ENCODE data around the gene ZFPL1. TPM values are rescaled to one million over a fixed set of nuclear protein-coding genes. Genes with fewer than 3 reads are reported as not detected.

ZFPL1 gene
- total RNA-seq, 1 experiment from 2014 or later, result 50.8 TPM

DNA sequence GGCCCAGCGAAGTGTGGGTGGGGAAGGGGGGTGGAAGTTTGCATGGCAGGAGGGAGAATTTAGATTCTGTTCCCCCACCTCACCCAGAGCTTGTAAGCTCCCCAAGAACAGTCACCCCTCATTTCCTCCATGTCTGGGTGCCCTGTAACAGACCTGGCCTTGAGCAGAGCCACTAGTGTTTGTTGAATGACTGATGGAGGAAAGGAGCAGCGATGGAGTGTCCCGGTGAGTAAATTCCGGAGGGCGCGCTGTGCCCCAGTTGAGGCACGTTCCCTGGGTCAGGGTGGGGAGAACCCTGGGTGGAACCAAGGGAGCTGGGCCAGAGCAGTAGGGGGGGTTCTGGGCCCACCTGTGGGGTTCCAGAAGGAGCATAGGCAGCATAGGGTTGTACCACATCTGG, 26.5 kb upstream of the ZFPL1 start:
- intact Hi-C loops (cut with micrococcal nuclease), result no loop called here
- no peak for DNase-seq (ENCODE audit: unreplicated experiment)
- TF ChIP-seq, protein P1, sequence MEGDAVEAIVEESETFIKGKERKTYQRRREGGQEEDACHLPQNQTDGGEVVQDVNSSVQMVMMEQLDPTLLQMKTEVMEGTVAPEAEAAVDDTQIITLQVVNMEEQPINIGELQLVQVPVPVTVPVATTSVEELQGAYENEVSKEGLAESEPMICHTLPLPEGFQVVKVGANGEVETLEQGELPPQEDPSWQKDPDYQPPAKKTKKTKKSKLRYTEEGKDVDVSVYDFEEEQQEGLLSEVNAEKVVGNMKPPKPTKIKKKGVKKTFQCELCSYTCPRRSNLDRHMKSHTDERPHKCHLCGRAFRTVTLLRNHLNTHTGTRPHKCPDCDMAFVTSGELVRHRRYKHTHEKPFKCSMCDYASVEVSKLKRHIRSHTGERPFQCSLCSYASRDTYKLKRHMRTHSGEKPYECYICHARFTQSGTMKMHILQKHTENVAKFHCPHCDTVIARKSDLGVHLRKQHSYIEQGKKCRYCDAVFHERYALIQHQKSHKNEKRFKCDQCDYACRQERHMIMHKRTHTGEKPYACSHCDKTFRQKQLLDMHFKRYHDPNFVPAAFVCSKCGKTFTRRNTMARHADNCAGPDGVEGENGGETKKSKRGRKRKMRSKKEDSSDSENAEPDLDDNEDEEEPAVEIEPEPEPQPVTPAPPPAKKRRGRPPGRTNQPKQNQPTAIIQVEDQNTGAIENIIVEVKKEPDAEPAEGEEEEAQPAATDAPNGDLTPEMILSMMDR (IDR thresholded peaks at IDR 0.05; ENCODE audit: unreplicated experiment), result no peak
- no TSS peak for BruUV-seq (replicated peaks)
- POLR2A ChIA-PET, result no interaction called here
- Mint-ChIP-seq H3K36me3 (ENCODE audit: insufficient read depth, unreplicated experiment) (no peaks in the 10 kb centered on the region), H3K4me1 (ENCODE audit: insufficient read depth, unreplicated experiment) (no peaks in the 10 kb centered on the region), H3K4me3 (ENCODE audit: unreplicated experiment) (no peak overlapping the region), H3K27ac (ENCODE audit: low read depth, unreplicated experiment) (no peak overlapping the region), H3K9me3 (ENCODE audit: unreplicated experiment) (no peaks in the 10 kb centered on the region), H3K27me3 (ENCODE audit: insufficient read depth, unreplicated experiment) (no peaks in the 10 kb centered on the region)
- CTCF ChIA-PET, result interaction anchor here (0.6 to 1.2 kb wide), 3 partner anchors 17 to 53 kb away, joined by 3 read pairs; no protein-coding TSS in a partner anchor

DNA sequence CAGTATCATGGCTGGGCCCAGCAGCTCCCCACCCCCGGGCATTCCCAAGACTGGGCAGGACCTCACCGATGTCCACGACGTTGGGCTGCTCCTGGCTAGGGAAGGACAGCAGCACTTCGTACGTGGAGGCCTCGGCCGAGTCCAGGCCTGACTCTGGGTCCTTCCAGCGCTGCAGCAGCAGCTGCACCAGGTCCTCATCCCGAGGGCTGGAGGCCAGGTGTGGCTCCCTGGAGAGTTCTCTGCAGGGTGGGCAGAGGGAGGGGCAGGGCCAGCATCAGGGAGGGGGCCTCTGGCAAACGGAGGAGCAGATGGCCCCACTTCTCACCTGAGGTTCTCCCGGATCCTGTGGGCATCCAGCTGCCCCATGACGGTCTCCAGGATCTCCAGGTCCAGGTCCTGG, 26.0 kb upstream of the ZFPL1 start:
- intact Hi-C loops (cut with micrococcal nuclease), result no loop called here
- Mint-ChIP-seq H3K36me3 (ENCODE audit: insufficient read depth, unreplicated experiment) (no peaks in the 10 kb centered on the region), H3K27ac (ENCODE audit: low read depth, unreplicated experiment) (no peak overlapping the region), H3K4me1 (ENCODE audit: insufficient read depth, unreplicated experiment) (no peaks in the 10 kb centered on the region), H3K4me3 (ENCODE audit: unreplicated experiment) (no peak overlapping the region), H3K9me3 (ENCODE audit: unreplicated experiment) (no peaks in the 10 kb centered on the region), H3K27me3 (ENCODE audit: insufficient read depth, unreplicated experiment) (no peaks in the 10 kb centered on the region)
- TF ChIP-seq, protein P1 (IDR thresholded peaks at IDR 0.05; ENCODE audit: unreplicated experiment), result no peak
- ChIA-PET CTCF (interaction anchor here (0.6 to 1.2 kb wide), 2 partner anchors 17 to 23 kb away, joined by 3 read pairs; no protein-coding TSS in a partner anchor), POLR2A (no interaction called here)
- DNase-seq (ENCODE audit: unreplicated experiment), result no peak
- no TSS peak for BruUV-seq (replicated peaks)

DNA sequence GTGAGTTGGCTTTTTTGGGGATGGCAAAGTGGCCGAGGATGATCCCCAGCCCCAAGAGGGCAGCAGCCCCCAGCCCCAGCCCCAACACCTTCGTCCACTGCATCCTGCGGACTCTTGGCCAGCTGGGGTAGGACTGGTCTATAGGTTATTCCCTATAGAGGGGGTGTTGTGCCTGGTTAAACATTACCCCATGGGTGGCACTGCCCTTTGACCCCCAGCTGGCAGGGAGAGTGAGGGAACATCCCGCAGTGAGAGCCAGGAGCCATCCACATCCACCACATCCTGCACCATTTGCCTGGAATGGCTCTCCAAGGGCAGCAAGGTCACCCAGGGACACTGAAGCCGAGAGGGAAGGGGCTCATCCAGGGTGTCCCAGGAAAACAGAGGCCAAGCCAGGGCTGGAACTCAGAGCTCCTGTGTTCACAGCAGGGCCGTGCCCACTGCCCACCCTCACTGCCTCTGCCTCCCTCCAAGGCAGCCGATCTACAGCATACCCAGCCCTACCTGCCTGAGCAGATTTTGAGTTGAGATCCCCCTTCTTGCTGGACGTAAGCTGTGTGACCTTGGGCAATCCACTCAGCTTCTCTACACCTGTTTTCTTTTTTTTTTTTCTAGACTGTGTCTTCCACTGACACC, 25.5 kb upstream of the ZFPL1 start, which contains the start of gene NAALADL1:
Gene NAALADL1 (minus strand): TSS at position 135 of the 636 bp plus-strand sequence. CDS start 32 bp downstream, at position 103.
- no peaks in the 10 kb centered on the region for H3K27me3 Mint-ChIP-seq (ENCODE audit: insufficient read depth, unreplicated experiment)
- H3K27ac Mint-ChIP-seq (ENCODE audit: low read depth, unreplicated experiment), result no peak within 1 kb of the TSS
- no TSS peak for BruUV-seq (replicated peaks)
- H3K9me3 Mint-ChIP-seq (ENCODE audit: unreplicated experiment), result no peaks in the 10 kb centered on the region
- no peak within 1 kb of the TSS for H3K4me3 Mint-ChIP-seq (ENCODE audit: unreplicated experiment)
- CTCF ChIA-PET, result interaction anchor here (1.2 kb wide), 1 partner anchor 18 kb away, joined by 3 read pairs; no protein-coding TSS in a partner anchor
- TF ChIP-seq, protein P1 (IDR thresholded peaks at IDR 0.05; ENCODE audit: unreplicated experiment), result no peak
- POLR2A ChIA-PET, result no interaction called here
- no peak for DNase-seq (ENCODE audit: unreplicated experiment)
- no peaks in the 10 kb centered on the region for H3K4me1 Mint-ChIP-seq (ENCODE audit: insufficient read depth, unreplicated experiment)
- intact Hi-C loops (cut with micrococcal nuclease), result no loop called here
- H3K36me3 Mint-ChIP-seq (ENCODE audit: insufficient read depth, unreplicated experiment), result no peaks in the 10 kb centered on the region

DNA sequence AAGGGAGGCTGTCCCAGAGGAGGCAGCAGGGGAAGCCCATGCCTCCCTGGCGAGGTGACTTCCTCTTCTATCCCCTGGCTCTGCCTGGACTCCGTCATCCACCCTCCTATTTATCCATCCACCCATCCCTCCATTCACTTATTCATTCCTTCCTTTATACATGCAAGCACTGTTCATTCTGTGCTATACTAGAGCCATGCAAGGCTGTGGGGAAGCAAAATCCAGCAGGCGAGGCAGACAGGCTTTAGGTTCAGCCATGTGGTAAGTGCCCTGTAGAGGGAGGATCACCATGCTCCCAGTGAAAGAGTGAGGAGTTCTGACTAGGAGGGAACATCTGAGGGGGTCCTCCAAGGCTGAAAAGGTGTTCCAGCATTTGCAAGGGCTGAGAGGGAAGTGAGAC, 24.5 kb upstream of the ZFPL1 start:
- BruUV-seq (replicated peaks), result no TSS peak
- Mint-ChIP-seq H3K36me3 (ENCODE audit: insufficient read depth, unreplicated experiment) (no peaks in the 10 kb centered on the region), H3K27me3 (ENCODE audit: insufficient read depth, unreplicated experiment) (no peaks in the 10 kb centered on the region), H3K9me3 (ENCODE audit: unreplicated experiment) (no peaks in the 10 kb centered on the region), H3K4me1 (ENCODE audit: insufficient read depth, unreplicated experiment) (peaks cover 4% of the 10 kb centered on the region), H3K27ac (ENCODE audit: low read depth, unreplicated experiment) (no peak overlapping the region), H3K4me3 (ENCODE audit: unreplicated experiment) (no peak overlapping the region)
- ChIA-PET POLR2A (no interaction called here), CTCF (no interaction called here)
- TF ChIP-seq, protein P1 (IDR thresholded peaks at IDR 0.05; ENCODE audit: unreplicated experiment), result no peak
- intact Hi-C loops (cut with micrococcal nuclease), result no loop called here
- no peak for DNase-seq (ENCODE audit: unreplicated experiment)

Data from MCF 10A (cell line).